Globus pallidus (tissue), 1 donor: ENCODE data around the gene ZNF805.
"Not testable (repeated sequence)": the region's sequence is repeated elsewhere in the genome, so short reads cannot be mapped to it uniquely, and the experiment has no call there.

Source experiments
- DNase-seq: peaks from one replicate; pipeline ENCODE4 v3.0.0-alpha.2; 2015; ENCODE audit warnings: low spot score

ZNF805 gene

GRCh38 chr19:57240311-57241090, at the start of gene ZNF805:
ZNF805 (plus strand) TSS chr19:57240632; CDS start chr19:57240892, 260 bp downstream.
- peak; percentile 90 for DNase-seq

GRCh38 chr19:57191141-57192076, 49.0 kb upstream of the ZNF805 start, which contains the start of gene ZNF264:
ZNF264 (plus strand) TSS chr19:57191500; CDS start chr19:57191914, 414 bp downstream.
- peak; percentile 85 for DNase-seq

GRCh38 chr19:57192077-57192420, 48.4 kb upstream of the ZNF805 start:
- DNase-seq, result no peak

- DNase-seq, result no peak
Measured at GRCh38 chr19:57192993-57193392, 47.4 kb upstream of the ZNF805 start.

GRCh38 chr19:57197874-57198273, 42.6 kb upstream of the ZNF805 start:
- not testable (repeated sequence) for DNase-seq

GRCh38 chr19:57202160-57202559, 38.3 kb upstream of the ZNF805 start:
- DNase-seq, result no peak

GRCh38 chr19:57210381-57210780, 30.1 kb upstream of the ZNF805 start:
- DNase-seq, result no peak

- no peak for DNase-seq
Measured at GRCh38 chr19:57212109-57212508, 28.3 kb upstream of the ZNF805 start.

- DNase-seq, result no peak
Measured at GRCh38 chr19:57227502-57227901, 12.9 kb upstream of the ZNF805 start.

- DNase-seq, result no peak
Measured at GRCh38 chr19:57231686-57232085, 8.7 kb upstream of the ZNF805 start.

GRCh38 chr19:57233207-57233606, 7.2 kb upstream of the ZNF805 start:
- no peak for DNase-seq

- no peak for DNase-seq
Measured at GRCh38 chr19:57239982-57240310, 486 bp upstream of the ZNF805 start.

GRCh38 chr19:57241176-57241575, 744 bp downstream of the ZNF805 start:
- DNase-seq, result no peak

GRCh38 chr19:57242821-57243220, 2.4 kb downstream of the ZNF805 start:
- no peak for DNase-seq

- no peak for DNase-seq
Measured at GRCh38 chr19:57244513-57244912, 4.1 kb downstream of the ZNF805 start.

GRCh38 chr19:57245066-57245465, 4.6 kb downstream of the ZNF805 start:
- no peak for DNase-seq

GRCh38 chr19:57245959-57246358, 5.5 kb downstream of the ZNF805 start:
- no peak for DNase-seq

GRCh38 chr19:57248646-57249045, 8.2 kb downstream of the ZNF805 start:
- no peak for DNase-seq

- DNase-seq, result no peak
Measured at GRCh38 chr19:57249329-57249728, 8.9 kb downstream of the ZNF805 start.

- DNase-seq, result not testable (repeated sequence)
Measured at GRCh38 chr19:57253767-57254166, 13.3 kb downstream of the ZNF805 start.

- DNase-seq, result no peak
Measured at GRCh38 chr19:57262044-57262443, 21.6 kb downstream of the ZNF805 start.

- no peak for DNase-seq
Measured at GRCh38 chr19:57263244-57263741, 22.9 kb downstream of the ZNF805 start.

GRCh38 chr19:57267291-57267690, 26.9 kb downstream of the ZNF805 start:
- no peak for DNase-seq
